NCI-H69 (cell line): ENCODE data around the gene VEGFA.

Experiments used
- DNase-seq: peaks from one replicate; lab custom pipeline; 2025; lab: John Stamatoyannopoulos, UW

Gene VEGFA

GRCh38 chr6:43785220-43785752, 15.3 kb downstream of the VEGFA start:
- DNase-seq = no peak

GRCh38 chr6:43785904-43786303, 15.9 kb downstream of the VEGFA start:
- DNase-seq = no peak

DNA sequence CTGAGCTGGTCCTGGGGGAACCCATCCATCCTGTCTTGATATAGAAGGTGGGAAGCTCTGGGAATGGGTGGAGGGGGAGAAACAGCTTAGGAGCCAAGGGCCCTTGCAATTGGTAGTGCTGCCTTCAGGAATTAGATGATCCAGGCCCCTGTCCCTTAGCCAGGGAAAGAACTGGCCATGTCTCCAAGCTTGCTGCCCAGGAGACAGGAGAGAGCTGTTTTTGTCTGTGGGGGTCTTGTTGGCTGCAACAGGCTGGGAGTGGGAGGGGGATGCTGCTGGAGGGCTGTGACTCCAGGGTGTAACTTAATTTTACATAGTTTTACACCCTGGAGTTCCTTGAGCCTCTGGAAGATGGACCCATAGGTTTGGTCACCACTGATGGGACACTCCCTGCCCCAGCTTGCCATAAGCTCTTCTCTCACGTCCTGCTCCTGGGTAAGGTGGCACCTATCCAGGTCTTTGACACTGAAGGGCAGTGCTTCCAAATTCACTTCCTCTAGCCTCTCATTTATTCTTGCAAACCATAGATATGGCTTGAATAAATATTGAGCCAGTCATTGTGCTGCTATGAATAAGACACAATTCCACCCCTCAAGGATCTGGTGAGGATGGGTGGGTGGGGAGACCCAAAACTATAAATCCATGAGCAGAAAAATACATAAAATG, 16.8 kb downstream of the VEGFA start:
- DNase-seq = no peak

DNA sequence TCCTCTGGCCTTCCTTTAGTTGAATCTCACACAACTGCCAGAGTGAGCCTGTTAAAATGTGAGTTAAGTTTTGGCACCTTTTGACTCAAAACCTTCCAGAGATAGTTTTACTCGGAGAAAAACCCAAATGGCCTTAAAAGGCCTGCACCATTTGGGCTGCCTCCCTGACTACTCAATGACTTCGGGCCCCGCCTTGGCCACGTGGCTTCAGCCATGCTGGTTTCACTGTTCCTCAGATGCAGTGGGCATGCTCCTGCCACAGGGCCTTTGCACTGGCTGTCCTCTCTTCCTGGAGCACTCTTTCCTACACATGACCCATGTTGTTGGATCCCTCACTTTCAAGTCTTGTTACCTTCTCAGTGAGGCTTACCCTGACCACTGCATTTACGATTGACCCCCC, 18.3 kb downstream of the VEGFA start:
- no peak for DNase-seq

DNA sequence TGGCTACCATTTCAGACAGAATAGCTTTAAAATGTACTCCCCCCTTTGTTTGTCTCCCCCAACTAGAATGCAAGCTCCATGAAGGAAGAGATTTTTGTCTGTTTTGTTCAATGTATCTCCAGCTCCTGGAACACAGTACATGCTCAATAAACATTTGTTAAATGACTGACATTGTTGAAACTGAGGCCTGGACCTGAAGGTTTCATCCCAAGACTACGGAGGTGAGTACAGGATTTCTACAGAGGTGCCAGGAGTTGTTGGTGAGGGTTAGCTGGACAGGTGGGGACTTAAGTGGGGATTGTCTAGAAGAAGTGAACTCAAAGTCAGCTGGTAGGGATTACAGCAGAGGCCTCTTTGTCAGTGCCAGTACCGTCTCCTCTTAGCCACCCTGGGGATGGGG, 19.4 kb downstream of the VEGFA start:
- DNase-seq = no peak

- no peak for DNase-seq
These were observed 20.0 kb downstream of the VEGFA start for GRCh38 chr6:43790031-43790430.

DNA sequence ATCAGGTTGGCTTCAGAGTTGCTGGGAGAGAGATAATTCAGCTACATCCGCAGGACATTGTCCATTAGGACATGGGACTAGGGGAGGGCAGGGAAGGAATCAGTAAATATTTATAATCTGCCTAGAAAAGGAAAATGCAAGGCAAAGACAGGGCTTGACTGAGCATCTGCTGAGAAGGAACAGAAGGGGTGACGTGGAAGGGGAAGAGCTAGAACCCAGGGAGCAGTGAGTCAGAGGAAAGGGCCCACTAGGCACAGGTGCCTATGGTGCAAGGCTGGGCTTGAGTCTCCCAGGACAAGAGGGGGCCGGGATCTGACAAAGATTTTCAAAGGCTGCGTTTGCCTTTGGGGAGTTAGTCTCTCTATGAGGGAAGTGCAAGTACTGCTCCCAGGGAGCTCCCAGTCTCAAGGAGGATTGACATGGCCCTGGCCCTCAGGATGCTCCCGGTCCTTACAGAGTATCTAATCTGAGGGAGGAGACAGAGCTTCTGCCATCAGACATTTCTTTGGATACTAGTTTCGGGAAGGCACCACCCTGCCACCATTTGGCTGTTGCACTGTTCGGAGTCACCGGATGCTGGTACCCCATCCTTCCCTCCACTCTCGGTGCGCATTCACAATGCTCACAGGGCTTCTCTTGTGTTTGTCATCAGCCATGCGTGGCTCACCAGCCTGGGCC, 21.9 kb downstream of the VEGFA start:
- DNase-seq = no peak

GRCh38 chr6:43793154-43793874, 23.3 kb downstream of the VEGFA start:
- no peak for DNase-seq

DNA sequence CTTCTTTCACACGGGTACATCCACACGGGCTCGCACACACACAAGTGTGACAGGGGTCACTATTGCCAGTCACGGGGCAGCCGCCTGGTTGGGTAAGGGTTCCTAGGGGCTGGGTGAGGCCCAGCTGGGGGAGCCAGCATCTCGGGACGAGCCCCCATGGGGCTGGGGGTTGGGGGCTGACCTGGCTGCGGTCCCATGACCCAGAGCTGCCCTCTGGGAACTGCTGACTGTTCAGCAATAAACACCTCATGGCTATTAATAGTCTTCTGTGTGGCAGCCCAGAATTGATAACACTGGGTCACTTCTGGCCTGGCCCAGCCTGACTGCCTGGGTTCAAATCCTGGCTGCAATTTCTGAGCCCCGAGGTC, 23.8 kb downstream of the VEGFA start:
- no peak for DNase-seq

DNA sequence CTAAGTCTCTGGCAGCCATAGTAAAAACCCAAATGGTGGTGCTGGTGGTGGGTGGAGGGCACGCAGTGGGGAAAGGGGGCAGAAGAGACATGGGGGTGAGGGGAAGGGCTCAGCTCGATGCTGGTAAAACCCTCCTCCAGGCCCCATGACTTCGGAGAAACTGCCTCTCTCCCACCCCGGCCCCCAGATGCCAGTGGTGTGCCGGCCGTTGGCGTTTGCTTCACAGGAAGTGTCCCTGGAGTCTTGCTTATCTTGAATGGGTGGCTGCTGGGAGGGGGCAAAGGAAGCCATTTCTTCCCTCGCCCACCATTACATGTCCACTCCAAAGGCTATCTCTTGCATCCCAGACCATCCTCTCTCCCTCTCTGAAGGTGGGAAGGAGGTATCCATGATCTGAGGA, 25.4 kb downstream of the VEGFA start:
- no peak for DNase-seq

DNA sequence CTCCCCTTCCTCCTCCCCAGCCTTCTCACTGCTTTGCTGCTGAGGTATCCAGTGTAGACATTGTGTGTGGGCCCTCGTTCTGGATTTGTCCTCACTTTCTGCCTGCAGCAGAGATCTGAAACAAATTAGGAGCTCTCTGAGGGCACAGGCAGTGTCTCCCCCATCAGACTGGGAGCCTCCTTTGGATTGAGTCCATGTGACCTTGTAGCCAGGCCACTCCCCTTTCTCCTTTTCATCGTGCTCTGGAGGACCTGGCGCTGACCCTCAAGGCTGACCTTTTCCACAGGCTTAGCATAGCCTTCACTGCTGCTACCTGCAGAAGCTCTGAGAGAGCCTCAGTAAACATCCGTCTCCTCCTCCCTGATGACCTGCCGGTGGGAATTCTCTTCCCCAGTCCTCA, 26.2 kb downstream of the VEGFA start:
- DNase-seq = no peak

DNA sequence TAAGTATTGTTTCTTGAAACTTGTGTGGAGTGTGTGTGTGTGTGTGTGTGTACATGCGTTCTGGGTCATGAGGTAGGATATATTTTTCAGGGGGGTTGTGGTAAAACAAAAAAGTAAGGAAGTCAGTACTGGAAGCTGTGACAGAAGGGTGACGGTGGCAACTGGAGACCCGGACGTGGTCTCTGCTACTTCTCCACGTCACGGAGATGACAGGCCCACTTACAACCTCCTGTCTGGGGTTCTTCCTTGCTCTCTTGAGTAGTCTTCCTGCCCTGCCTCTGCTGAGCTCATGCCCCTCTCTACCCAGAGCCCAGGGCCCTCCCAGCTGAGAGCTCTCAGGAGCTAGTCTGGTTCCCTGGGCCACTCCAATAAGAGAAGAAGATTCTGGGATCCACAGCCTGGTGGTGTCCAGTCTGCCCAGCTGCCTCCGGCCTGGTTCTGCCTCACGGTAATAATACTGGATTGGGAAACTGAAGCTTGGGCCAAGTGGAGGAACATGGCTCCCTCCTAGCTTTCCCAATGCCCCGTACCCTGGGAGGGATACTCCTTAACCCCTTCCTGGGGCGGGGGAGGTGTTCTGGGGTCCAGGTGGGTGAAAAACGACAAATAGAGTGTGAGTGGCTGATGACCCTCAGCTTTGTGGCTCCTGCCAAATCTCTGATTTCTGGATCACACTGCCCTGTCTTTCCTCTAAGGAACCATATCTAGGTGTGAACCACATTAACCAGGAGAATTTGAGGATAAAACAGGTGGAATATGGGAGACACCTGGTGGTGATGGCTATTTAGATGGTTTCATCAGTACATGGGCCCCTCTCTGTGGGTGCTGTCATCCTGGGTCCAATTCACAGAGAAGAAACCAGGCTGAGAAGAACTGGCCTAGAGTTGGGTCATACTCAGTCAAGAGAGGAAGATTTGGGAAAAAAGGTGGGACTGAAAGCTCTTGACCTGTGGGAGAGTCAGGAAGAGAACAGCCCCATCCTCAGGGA, 27.2 kb downstream of the VEGFA start:
- DNase-seq = no peak

- no peak for DNase-seq
These were observed 27.9 kb downstream of the VEGFA start for GRCh38 chr6:43797919-43798318.

DNA sequence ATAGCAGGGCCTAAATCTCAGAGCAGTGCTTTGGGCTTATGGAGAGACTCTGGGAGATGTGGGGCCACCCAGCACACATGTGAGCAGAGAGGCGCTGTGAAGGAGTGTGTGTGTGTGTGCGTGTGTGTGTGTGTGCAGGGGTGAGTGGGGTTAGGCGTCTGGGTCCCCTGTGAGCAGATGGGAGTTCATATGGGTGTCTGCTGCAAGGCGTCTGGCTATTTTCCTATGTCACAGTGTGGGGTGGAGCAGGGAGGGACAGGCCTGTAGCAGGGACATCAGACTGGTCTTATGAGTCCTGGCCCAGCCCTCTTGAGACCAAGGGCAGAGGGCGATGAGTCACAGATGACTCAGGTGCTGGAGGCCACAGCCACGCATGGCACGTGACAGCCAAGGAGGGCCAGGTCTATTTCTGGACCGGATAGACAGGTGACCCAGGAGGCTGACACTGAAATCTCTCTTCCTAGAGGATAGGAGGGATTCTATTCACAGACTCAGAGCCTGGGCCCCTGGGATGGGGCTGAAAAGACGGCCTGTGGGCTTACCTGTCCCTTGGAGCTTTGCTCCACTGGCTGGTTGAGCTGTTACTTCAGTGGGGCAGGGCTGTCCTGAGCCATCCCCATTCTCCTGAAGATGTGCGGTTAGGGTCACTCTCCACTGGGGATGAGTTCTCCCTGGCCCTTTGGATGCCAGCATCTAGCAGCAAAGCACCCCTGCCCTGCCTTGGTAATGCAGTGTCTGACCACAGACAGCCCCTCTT, 28.9 kb downstream of the VEGFA start:
- DNase-seq = peak; percentile 24

DNA sequence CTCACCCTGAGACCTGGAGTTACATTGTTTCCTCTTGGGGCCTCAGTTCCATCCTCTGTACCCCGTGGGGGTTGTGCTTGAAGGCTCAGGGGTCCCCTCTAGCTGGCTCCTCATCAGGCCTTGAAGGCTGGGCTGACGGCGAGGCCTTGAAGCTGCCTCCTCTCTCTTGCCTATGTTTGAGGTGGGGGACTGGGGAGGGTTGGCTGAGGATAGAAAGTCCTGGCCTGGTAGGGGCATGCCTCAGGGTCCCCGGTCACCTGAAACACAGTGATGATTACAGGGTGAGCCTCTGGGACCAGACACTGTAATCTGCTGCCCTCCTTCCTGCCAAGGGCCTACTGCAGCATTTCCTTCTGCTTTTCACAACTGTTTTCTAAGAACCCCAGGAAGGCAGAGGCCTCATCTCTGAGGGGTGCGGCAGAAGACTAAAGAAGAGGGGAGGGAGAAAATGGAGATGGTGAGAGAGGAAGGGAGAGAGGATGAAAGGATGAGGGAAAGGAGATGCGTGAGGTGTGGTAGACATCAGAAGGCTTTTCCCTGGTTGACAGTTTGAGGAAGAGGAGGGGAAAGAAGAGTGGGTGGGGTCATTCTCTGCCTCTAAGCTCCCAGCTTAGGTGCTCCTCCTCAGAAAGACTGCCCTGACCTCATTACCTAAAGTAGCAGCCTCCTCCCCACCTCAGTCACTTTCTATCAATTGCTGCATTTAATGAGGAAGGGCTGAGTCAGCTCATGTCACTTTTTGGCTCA, 29.7 kb downstream of the VEGFA start:
- no peak for DNase-seq

DNA sequence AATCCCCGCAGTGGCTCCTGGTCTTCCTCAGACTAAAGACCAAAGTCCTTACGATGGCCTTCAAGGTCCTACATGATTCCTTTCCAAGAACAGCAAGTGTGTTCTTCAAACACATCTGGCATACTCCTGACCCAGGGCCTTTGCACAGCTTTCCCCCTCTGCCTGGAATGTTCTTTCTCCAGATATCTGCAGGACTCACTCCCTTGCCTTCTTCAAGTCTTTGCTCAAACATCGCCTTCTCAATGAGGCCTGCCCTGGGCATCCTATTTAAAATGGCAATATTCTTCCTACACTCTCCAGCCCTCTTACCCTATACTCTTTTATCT, 30.2 kb downstream of the VEGFA start:
- DNase-seq = no peak

- DNase-seq = no peak
These were observed 30.9 kb downstream of the VEGFA start for GRCh38 chr6:43800746-43801494.

DNA sequence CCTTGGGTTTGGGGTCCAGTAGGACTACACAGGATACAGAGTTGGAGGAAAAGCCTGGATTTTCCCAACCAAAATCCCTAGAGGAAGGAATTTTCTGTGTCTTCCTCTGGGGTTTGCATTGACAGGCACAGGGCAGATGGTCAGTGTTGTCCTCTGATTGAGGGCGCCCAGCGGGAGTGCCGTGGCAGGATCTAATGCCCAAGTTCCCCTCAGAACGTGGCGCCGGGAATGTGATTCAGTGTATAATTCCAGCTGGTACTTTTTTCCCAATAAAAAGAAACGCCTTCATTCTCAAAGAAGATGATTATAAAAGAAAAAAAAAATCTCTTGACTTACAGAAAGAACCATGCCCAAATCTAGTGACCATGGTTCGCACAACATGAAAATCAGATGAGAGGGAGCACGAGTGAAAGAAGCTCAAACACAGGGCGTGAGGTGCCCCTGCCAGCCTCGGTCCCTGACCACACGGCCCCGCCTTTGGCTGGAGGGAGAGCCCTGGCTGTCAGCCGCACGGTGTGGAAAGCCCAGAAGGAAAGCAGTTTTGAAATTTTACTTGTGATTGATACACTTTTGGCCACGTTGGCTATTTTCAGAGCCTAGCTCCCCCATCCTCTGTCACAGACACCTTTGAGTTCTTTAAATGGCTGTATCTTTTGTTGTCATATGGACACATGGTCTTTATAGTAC, 31.6 kb downstream of the VEGFA start:
- DNase-seq = no peak

DNA sequence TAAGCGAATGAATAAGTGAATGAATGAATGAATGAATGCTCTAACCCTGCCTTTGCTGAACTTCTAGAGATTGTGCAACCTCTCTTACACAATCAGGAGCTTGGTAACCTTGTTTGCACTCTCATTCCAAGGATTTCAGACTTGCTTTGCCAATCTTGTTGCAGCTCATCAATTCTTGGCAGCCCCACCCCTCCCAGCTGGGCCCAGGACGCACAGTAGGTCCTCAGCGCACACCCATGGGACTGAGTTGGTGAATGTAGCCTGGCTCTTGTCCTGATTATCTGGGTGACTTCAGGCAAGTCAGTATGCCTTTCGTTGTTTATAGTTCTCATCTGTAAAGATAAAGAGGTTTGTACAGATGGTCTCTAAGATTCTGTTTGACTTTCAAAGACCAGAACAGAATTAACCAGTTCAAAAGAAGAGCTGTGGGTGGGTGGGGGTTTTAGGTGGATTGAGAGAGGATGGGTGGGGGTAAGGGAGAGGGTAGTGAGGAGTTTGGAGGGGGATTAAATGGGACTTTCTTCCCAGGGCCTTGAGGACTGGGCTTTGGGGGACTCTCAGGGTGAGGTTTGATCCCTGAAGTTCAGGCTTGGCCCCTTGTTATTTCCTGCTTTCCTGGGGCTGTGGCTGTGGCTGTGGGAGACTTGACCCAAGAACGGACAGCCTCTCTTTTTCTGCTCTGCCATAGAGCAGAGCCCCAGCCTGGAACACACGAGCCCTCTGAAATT, 33.2 kb downstream of the VEGFA start:
- no peak for DNase-seq
